ENCODE measurements around the gene CTCFL. TPM values are rescaled to one million over a fixed set of nuclear protein-coding genes. Genes with fewer than 3 reads are reported as not detected.

The CTCFL gene
- total and polyA plus RNA-seq, 2 of the 13 experiments (the other 11 are each of a cell fraction or from before 2014, with no cell fraction given), result 0.04 TPM; not detected in 1

DNA sequence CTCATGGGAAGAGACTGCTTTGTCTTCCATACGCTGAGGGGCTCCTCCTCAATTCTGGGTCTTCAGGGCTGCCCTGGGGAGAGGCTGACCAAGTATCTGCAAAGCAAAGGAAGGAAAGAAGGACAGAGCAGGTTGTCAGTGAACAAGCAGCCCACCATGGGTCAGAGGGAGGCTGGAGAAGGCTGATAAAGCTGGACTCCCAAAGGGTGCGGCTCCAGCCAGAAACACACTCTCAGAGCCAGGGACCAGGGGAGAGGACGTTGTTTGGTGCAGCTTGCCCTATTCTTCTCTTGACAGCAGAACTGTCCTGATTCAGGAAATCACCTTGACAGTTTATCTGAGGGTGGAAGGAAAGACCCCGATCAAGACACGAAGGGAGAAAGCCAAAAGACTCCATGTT is 10.4 kb upstream of the CTCFL start (continued):
- TF ChIP-seq, protein P1, sequence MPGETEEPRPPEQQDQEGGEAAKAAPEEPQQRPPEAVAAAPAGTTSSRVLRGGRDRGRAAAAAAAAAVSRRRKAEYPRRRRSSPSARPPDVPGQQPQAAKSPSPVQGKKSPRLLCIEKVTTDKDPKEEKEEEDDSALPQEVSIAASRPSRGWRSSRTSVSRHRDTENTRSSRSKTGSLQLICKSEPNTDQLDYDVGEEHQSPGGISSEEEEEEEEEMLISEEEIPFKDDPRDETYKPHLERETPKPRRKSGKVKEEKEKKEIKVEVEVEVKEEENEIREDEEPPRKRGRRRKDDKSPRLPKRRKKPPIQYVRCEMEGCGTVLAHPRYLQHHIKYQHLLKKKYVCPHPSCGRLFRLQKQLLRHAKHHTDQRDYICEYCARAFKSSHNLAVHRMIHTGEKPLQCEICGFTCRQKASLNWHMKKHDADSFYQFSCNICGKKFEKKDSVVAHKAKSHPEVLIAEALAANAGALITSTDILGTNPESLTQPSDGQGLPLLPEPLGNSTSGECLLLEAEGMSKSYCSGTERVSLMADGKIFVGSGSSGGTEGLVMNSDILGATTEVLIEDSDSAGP (CRISPR knock-in tag; IDR thresholded peaks at IDR 0.05; ENCODE audit: borderline replicate concordance), result no peak
- TF ChIP-seq CENPBD1 (CRISPR knock-in tag; IDR thresholded peaks at IDR 0.05; ENCODE audit: borderline replicate concordance, low read depth), result no peak
- no peak for TF ChIP-seq ZNF713 (CRISPR knock-in tag; IDR thresholded peaks at IDR 0.05)
- no peak for TF ChIP-seq HES4 (CRISPR knock-in tag; IDR thresholded peaks at IDR 0.05; ENCODE audit: borderline replicate concordance)
- TF ChIP-seq, protein P2, sequence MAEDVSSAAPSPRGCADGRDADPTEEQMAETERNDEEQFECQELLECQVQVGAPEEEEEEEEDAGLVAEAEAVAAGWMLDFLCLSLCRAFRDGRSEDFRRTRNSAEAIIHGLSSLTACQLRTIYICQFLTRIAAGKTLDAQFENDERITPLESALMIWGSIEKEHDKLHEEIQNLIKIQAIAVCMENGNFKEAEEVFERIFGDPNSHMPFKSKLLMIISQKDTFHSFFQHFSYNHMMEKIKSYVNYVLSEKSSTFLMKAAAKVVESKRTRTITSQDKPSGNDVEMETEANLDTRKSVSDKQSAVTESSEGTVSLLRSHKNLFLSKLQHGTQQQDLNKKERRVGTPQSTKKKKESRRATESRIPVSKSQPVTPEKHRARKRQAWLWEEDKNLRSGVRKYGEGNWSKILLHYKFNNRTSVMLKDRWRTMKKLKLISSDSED (CRISPR knock-in tag; IDR thresholded peaks at IDR 0.05), result no peak
- TF ChIP-seq MIXL1 (CRISPR knock-in tag; IDR thresholded peaks at IDR 0.05), result no peak
- no peak for TF ChIP-seq CEBPG (CRISPR knock-in tag; IDR thresholded peaks at IDR 0.05)
- TF ChIP-seq RAD21 (CRISPR knock-in tag; IDR thresholded peaks at IDR 0.05), result no peak
- TF ChIP-seq ZNF703 (CRISPR knock-in tag; IDR thresholded peaks at IDR 0.05; ENCODE audit: borderline replicate concordance), result no peak
- no peak for TF ChIP-seq BRD4 (CRISPR knock-in tag; IDR thresholded peaks at IDR 0.05)
- no peak for TF ChIP-seq ZNF788 (CRISPR knock-in tag; IDR thresholded peaks at IDR 0.05; ENCODE audit: borderline replicate concordance)
- no peak for TF ChIP-seq AKAP8 (CRISPR knock-in tag; IDR thresholded peaks at IDR 0.05)
